HEK293 (cell line): ENCODE data around the gene MTCH2.
A peak's percentile ranks its signal among the peaks of the same experiment; 100 is the strongest.

Experiments used
- BCL11B ChIP-seq: fragments of 450-650 bp; formaldehyde crosslinking; IDR thresholded peaks from 2 replicates; pipeline ENCODE4 v1.5.1; 2016; ENCODE audit warnings: low read depth, missing biosample characterization, missing genetic modification characterization
- CTCF ChIP-seq: fragments of 450-650 bp; formaldehyde crosslinking; IDR thresholded peaks from 2 replicates; pipeline ENCODE4 v1.5.1; 2016; ENCODE audit warnings: missing biosample characterization, missing genetic modification characterization
- EGR2 ChIP-seq: fragments of 450-650 bp; formaldehyde crosslinking; IDR thresholded peaks from 2 replicates; pipeline ENCODE4 v1.5.1; 2016; ENCODE audit warnings: low read depth, missing biosample characterization, missing genetic modification characterization
- GFI1B ChIP-seq: fragments of 450-650 bp; formaldehyde crosslinking; IDR thresholded peaks from 2 replicates; pipeline ENCODE4 v1.5.1; 2016; ENCODE audit warnings: missing biosample characterization, missing genetic modification characterization
- GLIS1 ChIP-seq: fragments of 450-650 bp; formaldehyde crosslinking; IDR thresholded peaks from 2 replicates; pipeline ENCODE4 v1.5.1; 2016; ENCODE audit warnings: missing biosample characterization, missing genetic modification characterization
- HOXC10 ChIP-seq: sonication (generic); formaldehyde crosslinking; IDR thresholded peaks from 2 replicates; pipeline ENCODE4 v1.8.1; 2023; ENCODE audit warnings: mild to moderate bottlenecking, missing genetic modification reagents
- KLF10 ChIP-seq: fragments of 450-650 bp; IDR thresholded peaks from 2 replicates; pipeline ENCODE4 v1.5.1; 2018; ENCODE audit warnings: missing biosample characterization, mild to moderate bottlenecking, missing genetic modification characterization
- KLF9 ChIP-seq: fragments of 450-650 bp; formaldehyde crosslinking; IDR thresholded peaks from 2 replicates; pipeline ENCODE4 v1.5.1; 2016; ENCODE audit warnings: missing biosample characterization, missing genetic modification characterization, low read depth
- SETDB1 ChIP-seq: IDR thresholded peaks from one replicate; pipeline ENCODE4 v1.6.1; 2017; ENCODE audit warnings: mild to moderate bottlenecking, low read length, moderate library complexity, mixed read lengths; ENCODE audit not compliant: insufficient read length
- TSHZ1 ChIP-seq: fragments of 450-650 bp; formaldehyde crosslinking; IDR thresholded peaks from 2 replicates; pipeline ENCODE4 v1.5.1; 2016; ENCODE audit warnings: missing biosample characterization, missing genetic modification characterization, borderline replicate concordance
- ZBTB48 ChIP-seq: fragments of 450-650 bp; formaldehyde crosslinking; IDR thresholded peaks from 2 replicates; pipeline ENCODE4 v1.5.1; 2016; ENCODE audit warnings: missing biosample characterization, missing genetic modification characterization
- ZFP37 ChIP-seq: fragments of 450-650 bp; formaldehyde crosslinking; IDR thresholded peaks from 2 replicates; pipeline ENCODE4 v1.5.1; 2016; ENCODE audit warnings: missing biosample characterization, missing genetic modification characterization
- ZFP69B ChIP-seq: fragments of 450-650 bp; formaldehyde crosslinking; IDR thresholded peaks from 2 replicates; pipeline ENCODE4 v1.5.1; 2016; ENCODE audit warnings: missing biosample characterization, missing genetic modification characterization
- ZNF140 ChIP-seq: fragments of 450-650 bp; formaldehyde crosslinking; IDR thresholded peaks from 2 replicates; pipeline ENCODE4 v1.5.1; 2016; ENCODE audit warnings: missing biosample characterization, missing genetic modification characterization
- ZNF174 ChIP-seq: fragments of 450-650 bp; formaldehyde crosslinking; IDR thresholded peaks from 2 replicates; pipeline ENCODE4 v1.5.0; 2017; ENCODE audit warnings: missing biosample characterization, mild to moderate bottlenecking, missing genetic modification characterization
- ZNF184 ChIP-seq: fragments of 450-650 bp; IDR thresholded peaks from 2 replicates; pipeline ENCODE4 v1.5.1; 2018; ENCODE audit warnings: missing biosample characterization, mild to moderate bottlenecking, missing genetic modification characterization
- ZNF202 ChIP-seq: fragments of 450-650 bp; formaldehyde crosslinking; IDR thresholded peaks from 2 replicates; pipeline ENCODE4 v1.5.1; 2016; ENCODE audit warnings: missing biosample characterization, missing genetic modification characterization, borderline replicate concordance
- ZNF280D ChIP-seq: fragments of 450-650 bp; formaldehyde crosslinking; IDR thresholded peaks from 2 replicates; pipeline ENCODE4 v1.5.1; 2016; ENCODE audit warnings: missing biosample characterization, missing genetic modification characterization
- ZNF362 ChIP-seq: fragments of 450-650 bp; formaldehyde crosslinking; IDR thresholded peaks from 2 replicates; pipeline ENCODE4 v1.5.1; 2016; ENCODE audit warnings: missing biosample characterization, missing genetic modification characterization
- ZNF37A ChIP-seq: fragments of 450-650 bp; IDR thresholded peaks from 2 replicates; pipeline ENCODE4 v1.5.1; 2018; ENCODE audit warnings: missing biosample characterization, missing genetic modification characterization
- ZNF391 ChIP-seq: fragments of 450-650 bp; formaldehyde crosslinking; IDR thresholded peaks from 2 replicates; pipeline ENCODE4 v1.5.1; 2016; ENCODE audit warnings: low read depth, missing biosample characterization, missing genetic modification characterization, borderline replicate concordance
- ZNF555 ChIP-seq: fragments of 450-650 bp; formaldehyde crosslinking; conservative IDR thresholded peaks from 2 replicates; pipeline ENCODE4 v1.5.1; 2017; ENCODE audit warnings: missing biosample characterization, mild to moderate bottlenecking, missing genetic modification characterization, inconsistent platforms
- ZNF596 ChIP-seq: fragments of 450-650 bp; IDR thresholded peaks from 2 replicates; pipeline ENCODE4 v1.5.0; 2018; ENCODE audit warnings: missing biosample characterization, mild to moderate bottlenecking, missing genetic modification characterization, moderate library complexity
- ZNF600 ChIP-seq: fragments of 450-650 bp; formaldehyde crosslinking; IDR thresholded peaks from 2 replicates; pipeline ENCODE4 v1.5.1; 2016; ENCODE audit warnings: missing biosample characterization, missing genetic modification characterization
- ZNF610 ChIP-seq: fragments of 450-650 bp; formaldehyde crosslinking; IDR thresholded peaks from 2 replicates; pipeline ENCODE4 v1.5.1; 2016; ENCODE audit warnings: missing biosample characterization, missing genetic modification characterization, borderline replicate concordance
- ZNF747 ChIP-seq: fragments of 450-650 bp; formaldehyde crosslinking; IDR thresholded peaks from 2 replicates; pipeline ENCODE4 v1.5.1; 2016; ENCODE audit warnings: missing biosample characterization, missing genetic modification characterization
- ZNF792 ChIP-seq: fragments of 450-650 bp; formaldehyde crosslinking; IDR thresholded peaks from 2 replicates; pipeline ENCODE4 v1.5.1; 2016; ENCODE audit warnings: missing biosample characterization, missing genetic modification characterization
- ZNF830 ChIP-seq: fragments of 450-650 bp; IDR thresholded peaks from 2 replicates; pipeline ENCODE4 v1.5.0; 2018; ENCODE audit warnings: missing biosample characterization, missing genetic modification characterization, low read depth, mild to moderate bottlenecking, moderate library complexity
- ZSCAN30 ChIP-seq: fragments of 450-650 bp; IDR thresholded peaks from 2 replicates; pipeline ENCODE4 v1.5.1; 2018; ENCODE audit warnings: missing biosample characterization, mild to moderate bottlenecking, missing genetic modification characterization, moderate library complexity
- ZSCAN5A ChIP-seq: fragments of 450-650 bp; formaldehyde crosslinking; IDR thresholded peaks from 2 replicates; pipeline ENCODE4 v1.5.1; 2016; ENCODE audit warnings: missing biosample characterization, missing genetic modification characterization

The MTCH2 gene

GRCh38 chr11:47642099-47642855, at the start of gene MTCH2 (continued):
- no peak for TF ChIP-seq BCL11B (tag by site-specific recombination)
- no peak for TF ChIP-seq ZNF830 (tag by site-specific recombination)
- TF ChIP-seq CTCF (tag by site-specific recombination): peak; percentile 67; the same call in 1 of the 2 replicates
- peak; percentile 76 for TF ChIP-seq ZFP37
- peak; percentile 60 for TF ChIP-seq ZFP69B (tag by site-specific recombination)
- TF ChIP-seq ZNF362 (tag by site-specific recombination): no peak
- TF ChIP-seq ZNF140: no peak
- TF ChIP-seq ZNF174 (tag by site-specific recombination): no peak
- TF ChIP-seq KLF10 (tag by site-specific recombination): peak; percentile 95
- no peak for TF ChIP-seq TSHZ1
- peak; percentile 29; the same call in 1 of the 2 replicates for TF ChIP-seq ZNF596
- TF ChIP-seq ZNF37A (tag by site-specific recombination): no peak
- TF ChIP-seq ZSCAN5A (tag by site-specific recombination): peak; percentile 89; the same call in 1 of the 2 replicates
- TF ChIP-seq ZNF747 (tag by site-specific recombination): no peak
- peak; percentile 90; the same call in 1 of the 2 replicates for TF ChIP-seq ZNF610 (tag by site-specific recombination)
- peak; percentile 83; the same call in 1 of the 2 replicates for TF ChIP-seq ZSCAN30
- TF ChIP-seq ZNF280D (tag by site-specific recombination): no peak
- peak; percentile 70 for TF ChIP-seq ZNF600 (tag by site-specific recombination)
- no peak for TF ChIP-seq GFI1B
- TF ChIP-seq KLF9 (tag by site-specific recombination): peak; percentile 75
- TF ChIP-seq SETDB1: no peak
- TF ChIP-seq HOXC10 (CRISPR knock-in tag): no peak
- peak; percentile 76 for TF ChIP-seq ZBTB48 (tag by site-specific recombination)
- no peak for TF ChIP-seq EGR2
- peak; percentile 57; the same call in 1 of the 2 replicates for TF ChIP-seq ZNF391 (tag by site-specific recombination)
- no peak for TF ChIP-seq ZNF202 (tag by site-specific recombination)
- TF ChIP-seq ZNF555 (tag by site-specific recombination): no peak
- TF ChIP-seq GLIS1 (tag by site-specific recombination): peak; percentile 46
- TF ChIP-seq ZNF184 (tag by site-specific recombination): no peak
- TF ChIP-seq ZNF792 (tag by site-specific recombination): peak; percentile 30; the same call in 1 of the 2 replicates
